MV-4-11 (cell line): ENCODE results near the gene ABLIM2.

Source experiments
- DNase-seq: peaks from one replicate; lab custom pipeline; 2025; lab: John Stamatoyannopoulos, UW

Gene ABLIM2

DNA sequence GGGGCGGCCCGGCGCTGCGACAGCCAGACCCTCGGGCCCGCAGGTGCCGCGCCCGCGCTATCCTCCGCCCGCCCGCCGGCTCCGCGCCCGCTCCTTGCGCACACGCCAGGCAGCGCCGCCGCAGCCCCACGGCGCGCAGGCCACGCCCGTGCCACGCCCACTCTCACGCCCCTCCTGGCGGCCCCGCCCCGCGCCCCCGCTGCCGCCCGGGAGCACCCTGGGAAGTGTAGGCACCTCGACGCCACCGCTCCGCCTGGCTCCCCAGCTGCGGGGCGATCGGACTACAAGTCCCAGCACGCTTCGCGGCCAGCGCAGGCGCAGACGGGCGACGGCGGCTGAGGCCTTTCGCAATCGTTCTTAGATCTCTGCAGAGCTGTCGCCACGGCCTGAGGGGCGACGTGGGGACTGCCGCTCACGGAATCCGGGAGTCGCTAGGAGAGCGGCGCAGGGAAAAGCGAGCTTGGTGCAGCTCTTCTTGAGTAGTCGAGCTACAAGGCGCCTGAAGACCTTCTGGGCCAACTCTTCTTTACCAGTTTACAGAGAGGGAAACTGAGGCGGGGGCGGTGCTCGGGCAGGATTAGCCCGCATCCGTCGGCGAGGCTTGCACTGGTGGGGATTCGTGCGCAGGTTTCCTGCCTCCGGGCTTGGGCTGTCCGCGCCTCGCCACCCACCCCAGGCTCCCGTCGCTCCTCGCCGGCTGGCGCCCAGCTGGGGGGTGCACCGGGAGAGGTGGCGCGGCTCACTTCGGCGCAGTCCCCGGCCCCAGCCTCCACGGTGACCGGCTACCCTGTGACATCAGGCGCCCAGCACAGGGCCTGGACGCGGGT, at the start of gene ABLIM2:
Gene ABLIM2 (minus strand): TSS at position 104 of the 827 bp plus-strand sequence. CDS start 124 bp downstream, outside the sequence.
- peak; percentile 98 for DNase-seq

DNA sequence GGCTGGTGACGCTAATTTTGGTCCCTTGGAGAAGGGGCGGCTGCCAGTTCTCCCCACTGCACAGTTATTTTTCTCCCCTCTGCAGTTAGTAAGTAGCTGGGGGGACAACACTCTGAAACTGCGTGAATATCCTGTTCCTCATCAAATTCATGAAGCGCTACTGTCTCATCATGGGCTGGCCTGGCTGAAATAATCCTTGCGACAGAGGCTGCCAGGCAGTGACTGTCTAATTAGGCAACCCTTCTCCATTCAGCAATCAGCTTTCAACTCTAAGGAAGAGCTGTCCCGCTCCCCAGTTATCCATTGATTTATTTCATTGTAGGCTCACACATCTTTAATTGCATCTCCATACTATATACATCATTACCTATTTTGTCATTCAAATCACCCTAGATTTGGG, 48.7 kb upstream of the ABLIM2 start:
- DNase-seq = peak; percentile 87

DNA sequence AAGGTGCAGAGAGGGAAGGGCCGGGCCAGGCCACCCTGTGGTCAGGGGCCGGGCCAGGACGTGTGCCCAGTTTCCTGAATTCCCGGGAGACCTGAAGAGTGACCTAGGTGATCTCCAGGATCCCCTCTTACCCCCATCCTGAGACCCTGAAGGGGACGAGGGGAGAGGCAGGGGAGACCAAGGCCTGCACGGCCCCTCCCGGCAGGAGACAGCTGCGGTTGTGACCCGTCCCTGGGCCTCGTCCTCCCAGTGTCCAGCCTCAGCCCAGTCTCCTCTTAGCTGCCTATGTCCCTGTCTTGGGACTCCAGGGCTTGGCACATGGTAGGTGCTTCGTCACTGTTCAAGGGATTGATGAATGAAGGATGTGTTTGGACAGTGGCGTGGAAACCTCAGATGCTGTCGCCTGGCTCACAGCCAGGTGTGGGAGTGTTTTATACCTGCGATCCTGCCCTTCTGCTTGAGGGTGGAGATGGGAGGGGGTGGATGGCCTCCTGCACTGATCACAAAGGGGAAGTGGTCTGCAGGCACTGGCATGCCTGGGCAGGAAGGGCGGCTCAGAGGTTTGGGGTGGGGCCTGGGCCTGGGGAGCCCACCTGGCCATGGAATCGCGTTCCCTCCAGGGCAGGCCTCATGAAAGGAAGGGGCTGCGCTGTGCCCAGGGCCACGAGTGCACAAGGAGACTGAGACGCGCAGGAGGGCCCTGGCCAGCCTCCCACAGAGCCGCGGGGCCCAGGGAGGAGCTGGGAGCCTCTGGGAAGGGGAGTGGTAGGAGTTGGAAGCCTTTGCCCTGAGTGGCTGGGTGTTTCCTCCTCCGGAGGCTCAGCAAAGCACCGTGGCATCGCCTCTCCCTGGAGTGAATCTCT, 47.4 kb upstream of the ABLIM2 start:
- DNase-seq = peak; percentile 48

DNA sequence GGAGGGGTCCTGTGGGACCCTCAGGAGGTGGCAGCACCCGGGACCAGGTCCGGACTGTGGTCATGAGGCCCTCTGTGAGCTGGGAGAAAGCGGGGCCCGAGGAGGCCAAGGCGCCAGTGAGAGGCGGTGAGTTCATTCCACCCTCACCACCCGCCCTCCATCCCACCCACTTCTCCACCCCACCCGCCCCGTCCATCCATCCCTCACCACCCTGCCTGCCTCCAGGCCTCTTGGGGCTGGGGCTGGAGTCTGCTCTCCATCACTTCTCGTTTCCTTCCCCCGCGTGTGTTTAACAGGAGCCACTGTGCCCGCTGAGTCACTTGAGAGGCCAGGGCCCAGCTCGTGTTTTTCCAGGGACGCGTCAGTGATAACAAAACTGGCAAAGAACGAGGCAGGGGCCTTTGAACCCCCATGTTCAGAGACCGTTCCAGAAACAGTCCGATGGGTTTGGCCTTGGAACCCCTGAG, 46.7 kb upstream of the ABLIM2 start:
- DNase-seq = peak; percentile 60

DNA sequence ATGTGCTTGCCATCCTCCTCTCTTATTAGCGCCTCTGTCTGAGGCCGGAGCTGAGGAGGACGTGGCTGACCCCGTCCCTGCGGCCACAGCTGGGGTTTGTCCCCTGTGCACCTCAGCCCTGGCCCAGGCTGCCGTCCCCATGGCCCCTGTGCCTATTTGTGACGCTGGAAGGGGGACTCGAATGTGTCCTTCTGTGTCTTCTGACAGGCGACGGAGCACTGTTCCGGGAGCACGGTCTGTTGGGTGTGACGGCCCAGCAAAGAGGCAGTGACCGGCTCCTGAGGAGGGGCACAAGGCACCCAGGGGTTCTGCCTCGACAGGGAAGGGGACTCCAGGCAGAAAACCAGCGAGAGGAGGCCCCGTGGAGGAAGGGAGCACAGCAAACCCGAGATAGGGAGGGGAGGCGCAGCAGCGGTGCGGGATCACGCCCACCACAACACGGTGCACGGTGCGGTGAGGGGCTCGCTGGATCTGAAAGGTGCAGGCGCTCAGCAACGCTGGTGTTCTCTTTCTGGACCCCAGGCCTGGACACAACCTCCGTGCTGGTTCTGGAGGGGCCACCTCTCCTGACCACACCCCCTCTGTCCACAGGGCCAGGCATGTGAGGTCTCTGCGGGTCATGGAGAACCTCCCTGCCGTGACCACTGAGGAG, 46.1 kb upstream of the ABLIM2 start:
- DNase-seq = no peak

DNA sequence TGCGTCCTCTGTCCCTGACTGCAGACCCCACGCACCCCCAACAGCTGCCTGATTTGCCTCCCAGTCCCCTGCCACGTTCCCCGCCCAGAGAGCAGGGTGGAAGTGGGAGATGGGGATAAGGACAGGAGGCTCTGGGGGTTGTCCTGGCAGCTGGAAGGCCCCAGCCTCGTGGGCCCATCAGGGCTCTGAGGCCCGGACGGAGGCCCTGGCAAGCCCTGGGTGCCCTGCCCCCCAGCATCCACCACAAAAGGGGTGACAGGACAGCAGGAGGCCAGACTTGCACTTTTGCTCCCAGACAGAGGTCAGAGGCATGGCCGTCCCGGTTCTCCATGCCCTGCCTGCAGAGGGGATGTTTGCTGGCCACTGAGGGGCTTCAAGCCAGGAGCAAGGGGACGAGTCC, 45.2 kb upstream of the ABLIM2 start:
- no peak for DNase-seq

DNA sequence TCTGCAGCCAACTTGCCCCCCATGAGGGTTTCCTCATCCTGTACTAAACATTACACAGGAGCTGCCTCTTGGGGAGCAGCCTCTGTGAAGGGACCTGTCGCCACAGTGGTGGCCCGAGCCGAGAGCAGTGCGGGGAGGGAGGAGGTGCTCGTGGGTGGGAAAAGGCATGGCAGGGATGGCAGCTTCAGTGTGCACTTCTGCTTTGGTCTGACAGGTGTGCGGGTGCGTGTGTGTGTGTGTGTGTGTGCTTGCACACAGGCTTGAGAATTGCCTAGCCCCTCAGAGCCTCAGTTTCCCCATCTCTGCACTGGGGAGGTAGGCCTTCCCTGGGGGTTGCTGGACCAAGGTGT, 44.4 kb upstream of the ABLIM2 start:
- DNase-seq = no peak

DNA sequence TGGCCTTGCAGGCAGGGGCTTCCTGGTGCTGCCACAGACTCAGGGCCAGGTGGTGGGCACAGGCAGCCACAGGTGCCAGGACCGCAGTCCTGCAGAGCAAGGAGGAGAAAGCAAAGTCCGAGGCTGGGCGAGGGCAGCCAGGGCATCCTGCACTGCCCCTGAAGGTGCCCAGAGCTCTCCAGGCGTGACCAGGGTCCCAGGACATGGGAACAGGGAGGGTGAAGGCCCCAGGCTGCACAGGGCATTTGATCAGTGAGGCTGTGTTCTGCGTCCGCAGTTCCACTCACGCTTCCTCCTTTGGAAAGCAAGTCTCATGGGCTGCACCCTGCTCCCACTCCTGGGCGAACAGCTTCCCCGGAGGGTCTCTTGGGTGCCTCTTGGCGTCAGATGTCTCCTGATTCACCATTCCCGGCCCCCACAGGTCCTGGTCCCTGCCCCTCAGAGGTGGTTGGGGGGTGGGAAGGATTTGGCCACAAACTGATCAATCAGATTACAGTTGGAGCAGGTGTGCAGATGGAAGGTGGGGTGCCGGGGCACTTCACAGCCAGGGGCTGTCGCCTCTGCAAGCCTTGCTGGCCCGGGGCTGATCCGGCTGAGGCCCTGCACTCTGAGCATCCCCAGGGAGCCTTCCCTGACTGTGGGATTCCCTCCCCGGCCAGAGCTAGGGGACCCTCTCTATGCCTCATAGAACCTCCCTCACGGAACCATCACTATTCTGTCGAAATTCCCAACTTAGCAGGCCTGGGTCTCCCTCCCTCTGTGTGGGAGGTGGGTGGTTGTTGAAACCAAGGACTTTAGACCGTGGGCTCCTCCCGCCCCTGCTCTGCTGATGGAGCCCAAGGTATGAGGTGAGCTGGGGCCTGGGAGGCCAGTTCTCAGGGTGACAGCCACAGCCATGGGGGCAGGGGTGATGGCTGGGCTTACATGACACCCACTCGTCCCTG, 43.8 kb upstream of the ABLIM2 start:
- peak; percentile 19 for DNase-seq

DNA sequence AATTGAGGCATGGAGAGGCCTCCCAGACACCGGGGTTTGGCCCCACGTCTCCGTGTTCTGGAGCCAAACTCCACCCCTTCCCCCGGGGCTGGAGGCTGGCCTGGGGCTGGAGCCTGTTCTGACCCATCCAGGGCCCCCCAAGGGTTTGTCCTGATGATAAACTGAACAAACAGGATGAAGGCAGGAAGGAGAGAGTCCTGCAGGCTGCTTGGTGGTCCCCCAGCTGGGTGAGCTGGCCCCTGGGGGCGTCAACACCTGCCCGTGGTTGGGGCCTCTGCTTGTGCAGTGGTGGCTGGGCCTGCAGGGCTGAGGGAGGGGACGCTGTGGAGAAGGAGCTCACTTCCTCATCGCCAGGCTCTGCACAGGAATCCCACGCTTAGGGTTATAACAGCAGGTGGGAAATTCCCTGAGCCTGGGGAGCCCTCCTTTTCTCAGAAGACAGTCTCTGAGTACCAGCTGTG, 42.7 kb upstream of the ABLIM2 start:
- DNase-seq = peak; percentile 41

DNA sequence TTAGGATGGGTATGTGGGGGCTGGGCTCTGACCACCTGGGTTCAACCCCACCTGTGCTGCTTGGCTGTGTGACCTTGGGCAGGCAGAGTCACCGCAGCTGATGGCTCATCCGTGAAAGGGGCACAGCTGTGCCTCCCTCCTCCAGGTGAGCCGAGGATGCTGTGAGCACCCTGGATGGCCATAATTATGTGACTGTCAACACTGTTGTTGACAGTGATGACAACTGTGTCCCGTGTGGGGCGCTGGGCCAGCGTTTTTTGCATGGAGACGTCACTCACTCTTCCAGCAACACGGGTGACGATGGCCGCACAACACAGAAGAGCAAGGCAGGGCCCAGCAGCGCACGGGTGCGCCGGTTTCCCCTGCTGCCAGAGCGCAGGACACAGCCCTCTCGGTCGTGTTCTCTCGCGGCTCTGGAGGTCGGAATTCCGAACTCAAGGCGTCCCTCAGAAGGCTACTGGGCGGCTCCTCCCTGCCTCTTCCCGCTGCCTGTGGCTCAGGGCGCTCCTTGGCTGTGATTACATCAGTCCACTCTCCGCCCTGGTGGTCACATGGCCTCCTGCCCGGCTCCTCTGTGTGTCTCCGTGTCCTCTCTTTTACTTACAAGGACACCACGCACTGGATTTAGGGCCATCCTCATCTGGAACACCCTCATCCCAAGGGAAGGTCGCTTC, 41.8 kb upstream of the ABLIM2 start:
- DNase-seq = no peak

DNA sequence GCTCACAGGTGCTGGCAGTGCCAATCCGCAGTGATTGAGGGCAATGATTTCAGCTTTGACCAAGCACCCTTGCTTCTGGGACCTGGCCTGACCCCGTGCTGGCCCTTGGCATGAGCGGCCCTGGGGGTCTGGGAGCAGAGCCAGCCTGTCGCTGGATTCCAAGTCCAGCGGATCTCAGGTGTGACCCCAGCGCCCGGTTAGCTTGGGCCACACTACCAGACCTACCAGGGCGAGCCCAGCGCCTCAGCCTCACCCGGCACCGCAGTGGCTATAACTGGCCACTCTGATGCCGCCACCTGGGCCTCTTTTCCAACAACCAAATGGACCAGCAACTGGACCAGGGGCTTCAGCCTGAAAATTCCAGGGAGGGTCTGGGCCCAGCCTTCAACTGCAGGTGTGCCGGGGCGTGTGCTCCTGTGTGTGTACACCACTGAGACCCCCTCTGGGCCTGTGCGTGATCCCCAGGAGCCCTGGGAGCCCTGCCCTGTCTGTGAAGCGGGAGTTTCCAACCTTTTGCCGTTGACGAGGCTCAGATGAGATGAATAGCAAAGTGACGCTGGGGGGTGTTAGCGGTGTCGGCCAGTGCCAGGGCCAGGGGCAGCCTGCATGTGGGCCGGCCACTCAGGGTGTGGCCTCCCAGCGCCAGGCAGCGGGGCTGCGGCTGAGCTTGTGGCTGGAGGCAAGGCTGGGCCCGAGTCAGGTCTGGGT, 41.1 kb upstream of the ABLIM2 start:
- DNase-seq = no peak

DNA sequence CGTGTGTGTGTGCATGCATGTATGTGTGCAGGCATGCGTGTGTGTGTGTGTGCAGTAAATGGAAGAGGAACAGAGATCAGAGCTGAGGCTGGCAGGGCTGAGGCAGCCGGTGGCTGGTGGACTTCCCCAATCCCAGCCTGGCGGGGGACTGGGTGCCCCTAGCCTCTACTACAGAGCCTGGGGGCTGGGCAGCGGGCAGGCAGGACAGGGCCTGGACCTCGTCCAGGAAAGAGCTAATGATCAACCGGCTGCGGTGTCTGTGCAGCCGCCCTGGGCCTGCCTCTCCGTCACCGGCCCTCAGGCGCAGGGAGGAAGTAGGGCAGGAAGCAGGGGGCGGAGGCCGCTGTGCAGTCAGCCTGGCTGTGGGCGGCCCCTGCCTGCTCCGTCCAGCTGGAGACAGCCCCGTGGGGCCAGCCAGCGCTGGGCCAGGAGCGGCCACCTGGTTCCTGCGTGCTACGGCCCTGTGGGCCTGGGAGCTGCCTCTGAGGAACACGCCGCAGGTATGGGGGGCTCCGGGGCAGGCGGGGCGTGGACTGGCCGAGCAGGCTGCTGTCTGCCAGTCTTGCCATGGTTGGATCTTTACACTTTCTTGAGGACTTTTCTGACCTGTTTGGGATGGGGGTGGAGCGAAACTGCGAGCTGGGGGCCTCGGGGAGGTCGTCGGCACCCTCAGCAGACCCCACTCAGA, 40.4 kb upstream of the ABLIM2 start, which contains the start of gene SH3TC1:
Gene SH3TC1 (plus strand): TSS at position 385 of the 688 bp plus-strand sequence. CDS start 5,905 bp downstream, outside the sequence.
- DNase-seq = peak; percentile 93

DNA sequence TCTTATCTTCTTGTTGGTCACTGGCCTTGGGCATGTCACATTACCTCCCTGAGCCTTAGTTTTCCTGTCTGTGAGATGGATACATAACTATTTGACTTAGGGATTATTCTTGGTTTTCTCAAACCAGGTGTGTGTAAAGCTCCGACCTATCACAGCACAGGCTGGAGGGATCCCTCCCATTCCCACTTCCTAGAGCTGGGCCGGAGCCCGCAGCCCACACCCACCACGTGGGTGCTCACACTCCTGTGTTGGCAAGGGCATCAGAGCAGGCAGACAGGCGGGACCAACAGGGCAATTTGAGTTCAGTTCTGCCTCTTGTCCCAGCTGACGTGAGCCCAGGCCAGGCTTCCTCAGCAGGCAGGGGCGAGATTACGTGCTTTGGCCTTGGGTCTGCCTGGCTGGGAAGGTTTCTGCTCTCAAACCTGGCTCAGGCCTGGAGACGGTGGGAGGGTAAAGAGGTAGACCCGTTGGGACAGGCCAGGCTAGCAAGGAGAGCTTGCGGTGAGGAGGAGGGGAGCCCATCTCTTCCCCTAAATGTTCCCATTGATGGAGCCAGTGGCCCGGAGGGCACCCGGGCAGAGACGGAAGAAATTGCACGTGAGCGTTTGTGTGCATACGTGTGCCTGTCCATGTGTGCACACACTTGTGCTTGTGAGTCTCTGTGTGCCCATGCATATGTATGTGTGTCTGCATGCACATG, 39.7 kb upstream of the ABLIM2 start:
- no peak for DNase-seq

DNA sequence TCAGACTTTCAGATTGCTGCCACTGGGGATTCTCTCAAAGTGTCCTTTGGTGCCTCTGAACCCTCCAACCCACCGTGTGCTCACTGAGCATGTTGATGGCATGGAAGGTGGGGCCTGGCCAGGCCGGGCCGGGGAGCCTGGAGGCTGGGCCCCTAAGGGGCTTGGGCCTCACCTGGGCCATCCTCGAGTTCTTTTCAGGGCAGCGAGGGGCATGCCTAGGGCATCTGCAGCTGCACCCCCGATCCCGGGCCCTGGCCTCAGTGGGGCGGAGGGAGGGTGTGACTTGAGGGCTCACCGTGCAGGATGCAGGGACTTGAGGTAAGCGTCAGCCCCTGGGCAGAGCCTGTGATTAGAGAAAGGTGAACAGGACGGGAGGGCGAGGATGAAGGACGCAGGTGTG, 38.9 kb upstream of the ABLIM2 start:
- DNase-seq = no peak

DNA sequence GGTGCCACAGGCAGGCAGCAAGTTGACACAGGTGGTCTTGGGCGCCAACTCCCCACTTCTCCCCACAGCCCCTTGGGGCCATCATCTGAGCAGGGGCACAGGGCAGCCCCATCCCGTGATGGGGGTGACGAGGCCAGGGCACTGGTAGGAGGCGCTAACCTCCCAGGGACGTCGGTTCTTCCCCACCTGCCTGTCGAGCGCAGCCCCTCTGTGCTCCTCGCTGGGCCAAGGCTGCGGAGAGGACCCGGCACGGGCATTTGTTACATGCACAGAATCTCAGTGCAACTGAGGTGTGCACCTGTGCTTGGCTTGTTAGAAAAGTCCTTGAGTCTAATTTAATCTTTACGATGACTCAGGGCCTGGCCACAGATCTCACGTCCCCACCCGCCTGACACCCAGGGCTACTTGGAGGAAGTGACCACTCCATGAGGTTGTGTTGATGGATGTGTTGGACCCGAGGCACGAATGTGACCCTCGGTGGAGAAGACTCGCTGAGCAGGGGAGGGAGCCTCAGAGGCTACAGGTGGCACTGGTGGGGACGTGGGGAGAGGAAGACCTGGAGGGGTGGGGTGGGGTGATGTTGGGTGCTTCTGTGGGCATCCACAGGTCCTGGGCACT, 37.3 kb upstream of the ABLIM2 start:
- no peak for DNase-seq

DNA sequence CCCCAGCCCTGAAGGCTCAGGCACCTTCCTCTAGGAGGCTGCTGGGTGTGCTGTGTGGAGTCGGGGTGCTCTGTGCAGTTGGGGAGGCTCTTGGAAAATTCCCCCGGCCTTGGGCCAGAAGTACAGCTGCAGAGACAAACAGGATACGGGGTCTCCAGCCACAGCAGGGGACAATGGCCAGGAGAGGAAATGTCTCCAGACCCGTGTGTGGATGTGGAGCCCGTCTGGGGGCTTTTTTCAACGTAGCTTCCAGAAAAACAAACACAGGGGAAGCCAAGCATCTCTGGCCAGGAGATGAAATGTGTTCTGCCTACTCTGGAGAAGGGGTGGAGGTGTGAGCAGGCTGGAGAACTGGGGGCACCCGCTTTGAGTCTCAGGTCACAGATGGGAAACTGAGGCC, 36.8 kb upstream of the ABLIM2 start:
- no peak for DNase-seq

DNA sequence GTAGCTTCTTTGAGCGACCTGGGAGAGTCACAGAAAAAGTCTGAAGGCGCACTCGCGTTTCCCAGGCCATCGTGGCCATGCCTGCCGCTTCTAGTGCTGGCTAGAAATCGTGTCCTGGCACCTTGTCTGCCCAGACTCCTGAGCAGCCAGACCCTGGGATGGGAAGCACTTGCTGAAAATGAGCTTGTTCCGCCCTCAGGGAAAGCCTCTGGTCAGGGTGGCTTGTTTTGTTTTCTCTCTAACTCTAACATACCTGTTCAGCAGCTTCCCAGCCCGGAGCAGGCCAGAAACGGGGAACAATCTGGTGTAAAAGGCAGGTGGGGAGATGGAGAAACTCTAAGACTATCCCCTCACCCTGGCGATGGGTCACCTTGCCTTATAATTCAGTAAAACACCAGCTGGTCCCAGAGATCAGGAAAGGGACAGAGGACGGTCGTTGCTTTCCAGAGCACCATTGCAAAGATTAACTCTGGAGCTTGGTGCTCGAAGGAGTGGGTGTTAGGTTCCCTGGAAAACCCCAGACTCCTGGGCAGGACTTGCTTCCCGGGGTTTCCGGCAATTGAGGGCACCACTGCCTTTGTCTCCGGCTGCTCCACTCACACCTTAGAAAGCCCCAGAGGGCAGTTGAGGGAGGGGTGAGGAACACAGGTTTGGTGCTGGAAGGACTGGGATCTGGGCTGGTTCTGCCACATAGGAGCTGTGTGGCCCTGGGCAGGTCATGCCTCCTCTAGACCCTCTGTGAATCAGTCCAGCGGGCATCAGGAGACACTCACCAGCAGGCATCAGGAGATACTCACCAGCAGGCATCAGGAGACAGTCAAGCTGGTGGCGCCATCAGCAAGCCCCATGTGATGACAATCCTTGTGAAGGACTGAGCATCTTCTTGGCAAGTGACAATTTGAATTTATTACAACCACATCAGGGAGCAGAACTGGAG, 36.0 kb upstream of the ABLIM2 start:
- DNase-seq = no peak
